HL-60/S4 treated with phorbol 12-myristate 13-acetate at 8.2 ng/mL for 4 days and 3 days (cell line): Measurements from ENCODE around the gene RHOH.
"Not testable (repeated sequence)": the region's sequence is repeated elsewhere in the genome, so short reads cannot be mapped to it uniquely, and the experiment has no call there.

ENCODE experiments used
- in situ Hi-C: fragments of 300-500 bp; cut with MboI; formaldehyde crosslinking; loops from 2 replicates; pipeline ENCODE4 v1.15.0; 2022; ENCODE audit warnings: low sequenced_read_pairs

The RHOH gene

GRCh38 chr4:40255393-40256281 lies 58.8 kb downstream of the RHOH start:
- in situ Hi-C loops = no loop called here

DNA sequence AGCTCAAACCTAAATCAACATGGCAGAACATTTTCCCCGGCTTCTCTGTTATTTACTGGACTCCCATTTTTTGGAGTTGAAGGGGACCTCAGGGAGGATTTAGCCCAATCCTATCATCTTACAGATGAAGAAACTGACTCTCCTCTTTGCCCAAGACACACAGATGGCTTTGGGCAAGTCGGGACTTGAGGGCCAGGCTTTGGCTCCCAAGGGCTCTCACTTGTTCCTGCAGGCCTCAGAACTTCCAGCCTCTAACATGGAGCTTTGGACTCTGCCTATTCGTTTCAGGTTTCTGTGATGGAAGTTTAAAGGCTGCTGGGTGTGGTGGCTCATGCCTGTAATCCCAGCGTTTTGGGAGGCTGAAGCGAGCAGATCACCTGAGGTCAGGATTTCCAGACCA lies 59.5 kb downstream of the RHOH start:
- in situ Hi-C loops = no loop called here

DNA sequence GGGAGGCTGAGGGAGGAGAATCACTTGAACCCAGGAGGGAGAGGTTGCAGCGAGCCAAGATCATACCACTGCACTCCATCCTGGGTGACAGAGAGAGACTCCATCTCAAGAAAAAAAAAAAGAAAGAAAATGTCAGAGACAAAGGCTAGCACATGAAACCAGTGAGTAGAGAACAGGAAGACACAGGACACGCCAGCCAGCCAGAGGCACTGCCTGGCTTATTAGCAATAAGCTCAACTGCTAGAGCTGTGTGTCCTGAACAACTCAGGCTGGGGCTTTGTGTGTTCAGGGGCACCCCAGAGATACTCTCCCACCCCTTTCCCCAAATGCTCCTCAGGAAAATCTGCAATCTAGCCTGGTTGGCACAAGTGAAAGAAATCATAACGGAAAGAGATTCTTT lies 60.0 kb downstream of the RHOH start:
- in situ Hi-C loops = no loop called here

GRCh38 chr4:40258627-40259026 lies 61.8 kb downstream of the RHOH start:
- in situ Hi-C loops = no loop called here

DNA sequence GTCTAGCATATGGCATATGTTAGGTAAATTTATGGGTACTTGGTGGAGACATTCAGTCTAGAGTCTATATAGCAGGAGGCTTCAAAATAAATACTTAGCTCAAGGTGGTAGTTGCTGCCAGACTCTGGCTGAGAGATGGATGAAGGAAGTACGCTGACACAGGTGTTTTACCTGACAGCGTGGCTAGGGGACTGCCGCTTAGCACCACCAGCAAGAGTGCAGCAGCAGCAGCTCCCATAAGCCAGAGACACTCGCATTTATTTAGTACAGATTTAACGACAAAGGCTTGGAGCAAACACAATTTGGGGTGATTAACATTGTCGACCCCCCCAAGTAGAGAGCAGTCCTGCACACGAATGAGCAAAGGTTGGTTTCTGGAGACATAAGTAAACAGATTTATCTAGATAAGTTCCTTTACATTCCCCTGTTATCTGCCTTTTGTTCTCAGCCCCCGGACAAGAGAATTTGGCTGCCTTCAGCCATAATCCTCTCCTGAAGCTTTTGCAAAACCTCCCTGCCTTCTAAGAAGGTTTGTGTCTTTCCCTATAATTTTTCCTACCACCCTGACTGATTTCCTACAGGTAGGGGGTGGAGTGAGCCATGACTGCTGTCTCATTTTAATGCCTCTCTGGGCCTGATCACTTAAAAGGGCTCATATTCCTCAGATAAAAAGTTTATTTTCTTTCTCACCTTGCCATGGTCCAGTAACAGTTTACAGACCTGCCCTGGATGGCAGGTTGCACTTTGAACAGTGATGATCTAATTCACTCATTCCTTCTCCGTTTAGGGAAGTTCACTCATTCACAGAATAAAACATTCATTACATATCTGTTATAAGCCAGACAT lies 64.6 kb downstream of the RHOH start:
- in situ Hi-C loops = no loop called here

DNA sequence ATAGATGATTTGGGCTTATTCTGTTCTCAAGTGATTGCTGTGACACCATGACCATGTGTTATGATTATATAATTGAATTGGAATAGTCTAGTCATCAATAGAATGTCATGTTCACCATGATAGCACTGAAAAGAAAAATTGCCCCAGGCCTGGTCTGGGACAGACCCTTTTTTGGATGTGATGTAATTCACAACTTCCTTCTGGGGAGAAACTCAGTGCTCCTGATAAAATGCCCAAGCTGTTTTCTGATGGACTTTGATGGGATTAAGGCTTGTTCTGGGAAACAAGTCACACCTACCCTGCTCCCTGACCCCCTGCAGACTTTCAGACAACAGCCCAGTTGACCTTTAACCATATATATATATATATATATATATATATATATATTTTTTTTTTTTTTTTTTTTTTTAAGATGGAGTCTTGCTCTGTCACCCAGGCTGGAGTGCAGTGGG lies 65.3 kb downstream of the RHOH start:
- in situ Hi-C loops = no loop called here

DNA sequence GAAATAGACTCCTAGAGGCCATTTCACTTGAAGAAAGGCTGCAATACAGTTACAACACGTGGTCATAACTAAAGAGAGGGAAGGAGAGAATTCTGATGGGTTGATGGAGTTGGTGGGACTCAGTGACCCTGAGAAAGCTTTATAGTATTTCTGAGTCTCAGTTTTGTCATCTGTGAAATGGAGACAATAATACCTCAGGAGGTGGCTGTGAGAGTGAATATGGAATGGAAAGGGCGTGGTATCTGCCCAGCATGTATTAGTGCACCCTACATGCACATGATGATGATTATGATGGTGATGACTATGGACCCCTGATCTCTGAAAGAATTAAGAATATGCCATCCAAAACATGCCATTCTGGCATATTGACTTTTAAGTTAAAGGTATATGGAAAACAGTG lies 66.0 kb downstream of the RHOH start:
- in situ Hi-C loops = no loop called here

GRCh38 chr4:40264497-40264896 lies 67.7 kb downstream of the RHOH start:
- in situ Hi-C loops = no loop called here

DNA sequence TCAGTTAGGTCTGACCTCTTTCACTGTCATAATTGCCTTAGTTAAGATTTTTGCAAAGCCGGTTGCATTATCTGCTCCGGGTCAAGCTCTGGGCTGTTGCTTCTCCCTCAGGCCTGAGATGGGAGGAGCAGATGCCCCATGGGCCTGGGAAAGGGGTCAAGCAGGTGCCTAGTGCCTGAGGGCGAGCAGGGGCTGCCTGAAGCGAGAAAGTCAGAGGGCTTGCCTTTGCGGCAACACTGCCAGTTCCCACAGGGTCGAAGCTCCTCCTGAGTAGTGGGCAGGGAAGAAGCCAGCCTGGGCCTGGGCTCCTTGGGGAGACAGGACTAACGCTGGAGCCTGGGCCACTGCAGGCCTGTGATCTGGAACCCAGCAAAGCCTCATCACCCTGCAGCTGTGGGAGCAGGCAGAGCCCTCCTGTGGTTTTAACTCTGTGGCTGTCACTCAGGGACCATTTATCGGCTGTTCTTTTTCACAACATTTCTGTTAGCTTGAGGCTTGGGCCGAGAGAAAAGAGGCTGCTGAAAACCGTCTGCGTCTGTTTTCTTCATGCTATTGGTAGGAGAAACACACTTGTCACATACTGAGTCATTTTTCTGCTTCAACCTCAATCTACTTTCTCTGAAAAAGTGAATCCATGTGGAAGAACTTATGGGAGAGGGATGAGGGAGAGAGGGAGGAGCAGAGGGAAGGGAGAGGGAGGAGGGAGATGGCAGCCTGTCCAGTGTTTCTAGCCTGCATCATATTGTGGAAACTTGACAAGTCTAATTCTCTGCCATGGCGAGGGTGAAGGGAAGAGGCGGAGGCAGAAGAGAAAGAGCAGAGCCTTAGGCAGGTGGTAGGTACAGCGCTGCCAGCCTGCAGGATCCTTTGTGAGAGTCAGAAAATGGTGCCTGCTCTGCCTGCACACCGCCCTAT lies 68.4 kb downstream of the RHOH start:
- in situ Hi-C loops = no loop called here

- in situ Hi-C loops = no loop called here
These were observed 69.1 kb downstream of the RHOH start for GRCh38 chr4:40265910-40266274.

DNA sequence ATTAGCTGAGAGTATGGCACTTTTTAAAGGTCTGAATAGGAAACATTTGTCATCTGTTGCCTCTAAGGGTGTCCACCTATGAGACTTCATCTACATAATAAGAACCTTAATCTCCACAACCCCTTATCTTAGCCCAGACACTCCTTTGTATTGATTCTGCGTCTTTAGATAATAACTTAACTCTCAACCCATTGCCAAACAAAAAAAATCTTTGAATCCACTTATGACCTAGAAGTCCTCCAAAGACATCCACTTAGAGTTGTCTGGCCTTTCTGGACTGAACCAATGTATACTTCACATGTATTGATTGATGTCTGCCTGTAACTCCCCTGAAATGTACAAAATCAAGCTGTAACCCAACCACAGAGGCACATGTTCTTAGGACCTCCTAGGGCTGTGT lies 72.3 kb downstream of the RHOH start:
- in situ Hi-C loops = no loop called here

DNA sequence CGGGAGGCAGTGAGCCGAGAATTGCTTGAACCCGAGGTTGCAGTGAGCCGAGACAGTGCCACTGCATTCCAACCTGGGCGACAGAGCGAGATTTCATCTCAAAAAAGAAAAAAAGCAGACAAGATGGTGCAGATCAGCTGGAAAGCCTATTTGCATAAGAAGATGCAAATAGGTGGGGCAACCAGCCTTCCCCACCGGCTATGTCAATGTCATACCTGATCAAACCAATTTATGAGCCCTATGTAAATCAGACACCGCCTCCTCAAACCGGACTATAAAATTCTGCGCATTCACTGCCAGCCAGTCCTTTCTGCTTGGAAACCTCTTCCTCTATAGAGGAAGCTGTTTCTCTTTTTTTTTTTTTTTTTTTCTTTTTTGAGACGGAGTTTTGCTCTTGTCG lies 73.8 kb downstream of the RHOH start:
- in situ Hi-C loops = no loop called here

DNA sequence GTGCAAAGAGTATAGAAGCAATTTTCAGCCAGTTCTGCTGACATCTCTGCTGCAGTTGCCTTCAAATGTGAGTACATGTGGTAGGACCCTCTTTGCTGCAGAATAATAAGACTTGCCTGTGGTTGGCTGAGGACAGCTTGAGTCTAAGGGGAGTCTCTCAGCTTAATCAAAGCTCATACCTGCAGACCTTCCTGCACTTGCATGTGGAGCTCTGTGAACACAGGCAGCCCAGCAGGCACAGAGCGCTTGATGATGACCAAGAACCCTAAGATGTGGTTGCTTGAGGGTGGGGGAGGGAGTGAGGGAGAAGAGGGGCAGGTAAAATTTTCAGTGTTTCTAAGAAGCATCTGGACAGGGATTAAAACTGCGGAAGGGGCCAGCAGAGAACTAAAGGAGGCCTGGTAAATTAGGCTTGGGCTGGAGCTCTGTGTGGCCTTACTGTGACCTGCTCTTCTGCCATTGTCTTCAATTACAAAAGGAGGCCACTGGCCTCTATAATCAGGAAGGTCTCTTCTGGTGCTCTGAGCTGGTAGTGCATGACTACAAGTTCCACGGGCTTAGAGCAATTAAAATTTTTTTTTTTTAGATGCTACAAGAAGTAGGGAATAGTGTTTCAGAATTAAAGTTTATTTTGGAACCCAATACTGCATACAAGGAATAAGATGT lies 78.4 kb downstream of the RHOH start:
- in situ Hi-C loops = no loop called here

DNA sequence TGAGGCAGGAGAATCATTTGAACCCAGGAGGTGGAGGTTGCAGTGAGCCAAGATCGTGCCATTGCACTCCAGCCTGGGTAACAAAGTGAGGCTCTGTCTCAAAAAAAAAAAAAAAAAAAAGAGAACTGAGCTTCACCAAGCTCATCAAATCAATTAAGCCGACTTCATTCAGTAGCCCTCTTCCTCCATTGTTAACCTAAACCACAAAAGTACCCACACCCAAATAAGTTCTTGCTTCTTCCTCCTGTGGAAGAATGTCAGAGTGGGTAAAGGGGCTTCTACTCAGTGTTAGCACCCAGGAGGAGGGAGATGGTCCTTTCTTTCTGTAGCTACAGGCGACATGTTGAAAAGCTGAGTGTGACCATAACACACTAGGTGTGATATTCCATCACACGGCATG lies 79.7 kb downstream of the RHOH start:
- in situ Hi-C loops = no loop called here

DNA sequence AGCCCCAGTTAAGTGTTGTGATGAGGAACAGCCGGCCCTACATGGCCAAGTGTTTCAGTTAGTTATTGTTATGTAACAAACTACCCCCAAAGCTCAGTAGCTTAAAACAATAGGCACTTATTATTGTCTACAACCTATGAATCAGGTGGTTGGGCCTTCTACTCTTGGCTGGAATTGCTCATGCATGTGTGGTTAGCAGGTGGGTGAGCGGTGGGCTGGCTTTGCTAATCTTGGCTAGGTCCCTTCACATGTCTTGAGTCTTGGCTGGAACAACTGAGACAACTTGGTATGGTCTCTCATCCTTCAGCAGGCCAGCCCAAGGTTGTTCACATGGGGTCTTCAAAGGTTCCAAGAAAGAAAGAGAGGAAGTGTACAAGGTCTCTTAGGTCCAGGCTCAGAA lies 83.8 kb downstream of the RHOH start:
- in situ Hi-C loops = no loop called here

- in situ Hi-C loops = no loop called here
These were observed 84.3 kb downstream of the RHOH start for GRCh38 chr4:40281099-40281498.

DNA sequence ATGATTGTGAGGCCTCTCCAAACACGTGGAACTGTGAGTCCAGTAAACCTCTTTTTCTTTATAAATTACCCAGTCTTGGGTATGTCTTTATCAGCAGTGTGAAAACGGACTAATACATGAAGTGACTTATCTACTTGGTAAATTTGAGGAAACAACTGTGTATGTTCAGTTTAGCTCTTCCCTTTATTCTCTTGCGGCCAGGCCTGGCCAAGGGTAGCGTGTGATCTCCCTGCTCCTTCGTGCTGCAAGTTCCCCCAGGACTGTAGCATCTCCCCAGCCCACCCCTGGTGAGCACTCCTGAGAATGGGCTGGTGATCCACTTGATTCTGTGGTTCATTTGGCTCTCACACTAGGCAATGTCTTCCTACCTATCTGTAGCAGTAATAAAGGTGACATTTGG lies 85.1 kb downstream of the RHOH start:
- in situ Hi-C loops = no loop called here

- in situ Hi-C loops = not testable (repeated sequence)
These were observed 86.0 kb downstream of the RHOH start for GRCh38 chr4:40282857-40283256.

DNA sequence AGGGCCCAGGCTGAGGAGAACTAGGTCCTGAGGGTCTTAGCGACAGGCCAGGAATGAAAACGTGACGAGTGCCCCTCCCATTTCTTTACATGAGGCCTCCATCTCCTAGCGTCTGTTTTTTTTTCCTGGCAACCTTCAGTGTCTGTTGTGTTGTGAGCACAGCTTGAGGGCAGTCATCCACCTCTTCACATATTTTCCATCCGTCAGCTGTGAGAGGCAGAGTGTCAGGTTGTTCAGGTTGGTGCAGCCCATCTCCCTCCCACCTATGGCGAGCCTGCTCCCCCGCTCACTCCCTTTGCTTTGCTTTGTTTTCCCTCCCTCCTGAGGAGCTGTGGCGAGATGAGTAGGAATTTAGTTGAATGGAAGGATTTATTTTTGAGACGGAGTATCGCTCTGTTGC lies 86.6 kb downstream of the RHOH start:
- in situ Hi-C loops = no loop called here

GRCh38 chr4:40283968-40284367 lies 87.1 kb downstream of the RHOH start:
- in situ Hi-C loops = no loop called here

GRCh38 chr4:40285692-40286091 lies 88.9 kb downstream of the RHOH start:
- in situ Hi-C loops = no loop called here
